Erythroblast (primary cell): ENCODE results near the gene FOLR2.
A peak's percentile ranks its signal among the peaks of the same experiment; 100 is the strongest.

Experiments used
- DNase-seq, 2 experiments: peaks; one replicate each; lab custom pipeline; 2025; lab: John Stamatoyannopoulos, UW
- GATA1 ChIP-seq: IDR thresholded peaks from 2 replicates; pipeline ENCODE4 v1.6.1; 2011; ENCODE audit warnings: low read depth, mild to moderate bottlenecking, control low read depth, low read length, moderate library complexity
- POLR2A ChIP-seq: IDR thresholded peaks from 2 replicates; pipeline ENCODE4 v1.6.1; 2011; ENCODE audit warnings: mild to moderate bottlenecking, low read length

Gene FOLR2

GRCh38 chr11:72222907-72223614 lies 6.5 kb downstream of the FOLR2 start:
- peak; percentile 35 for TF ChIP-seq POLR2A
- TF ChIP-seq GATA1: no peak

GRCh38 chr11:72223615-72224563 lies 7.3 kb downstream of the FOLR2 start:
- no peak for TF ChIP-seq POLR2A
- TF ChIP-seq GATA1: no peak
- DNase-seq: peak; percentile 83 to 86

More at GRCh38 chr11:72222907-72223614, 6.5 kb downstream of the FOLR2 start:
- DNase-seq: peak; percentile 92 to 94

DNA sequence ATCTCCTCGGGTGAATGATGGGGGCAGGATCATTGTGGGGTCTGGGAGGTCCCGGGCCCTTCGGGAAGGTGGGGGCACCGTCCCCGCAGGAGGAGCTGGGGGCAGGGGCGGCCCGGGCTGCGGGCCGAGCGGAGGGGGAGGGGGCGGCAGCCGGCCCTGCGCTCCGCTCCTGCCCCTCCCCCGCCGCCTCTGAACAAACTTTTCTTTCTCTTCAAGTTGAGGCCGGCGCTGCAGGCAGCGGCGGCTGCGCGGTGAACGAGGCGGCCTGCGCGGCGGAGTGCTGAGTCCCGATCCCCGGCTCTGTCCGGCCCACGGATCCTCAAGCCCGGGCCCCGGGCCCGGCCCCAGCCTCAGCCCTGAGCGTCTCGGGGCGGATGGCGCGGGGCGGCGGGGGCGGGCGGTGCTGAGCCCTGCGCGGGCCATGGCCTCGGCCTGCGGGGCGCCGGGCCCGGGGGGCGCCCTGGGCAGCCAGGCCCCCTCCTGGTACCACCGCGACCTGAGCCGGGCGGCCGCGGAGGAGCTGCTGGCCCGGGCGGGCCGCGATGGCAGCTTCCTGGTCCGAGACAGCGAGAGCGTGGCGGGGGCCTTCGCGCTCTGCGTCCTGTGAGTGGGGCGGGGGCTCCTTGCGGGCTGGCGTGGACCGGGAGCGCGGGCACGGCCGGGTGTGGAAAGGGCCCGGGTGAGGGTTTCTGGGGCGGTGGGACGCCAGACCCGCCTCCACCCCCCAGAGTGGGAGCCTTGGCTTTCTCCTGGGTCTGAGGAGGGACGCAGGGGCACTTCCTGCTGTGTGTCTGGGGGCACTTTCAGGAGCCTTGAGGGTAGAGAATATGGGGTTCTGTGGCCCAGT lies 8.2 kb downstream of the FOLR2 start, which contains the start of gene INPPL1:
Gene INPPL1, plus strand, starts transcription at position 204 of the 847 bp plus-strand sequence. Its CDS starts 218 bp downstream, at position 422.
- TF ChIP-seq GATA1: no peak
- no peak for TF ChIP-seq POLR2A
- DNase-seq: peak; percentile 51 to 69

DNA sequence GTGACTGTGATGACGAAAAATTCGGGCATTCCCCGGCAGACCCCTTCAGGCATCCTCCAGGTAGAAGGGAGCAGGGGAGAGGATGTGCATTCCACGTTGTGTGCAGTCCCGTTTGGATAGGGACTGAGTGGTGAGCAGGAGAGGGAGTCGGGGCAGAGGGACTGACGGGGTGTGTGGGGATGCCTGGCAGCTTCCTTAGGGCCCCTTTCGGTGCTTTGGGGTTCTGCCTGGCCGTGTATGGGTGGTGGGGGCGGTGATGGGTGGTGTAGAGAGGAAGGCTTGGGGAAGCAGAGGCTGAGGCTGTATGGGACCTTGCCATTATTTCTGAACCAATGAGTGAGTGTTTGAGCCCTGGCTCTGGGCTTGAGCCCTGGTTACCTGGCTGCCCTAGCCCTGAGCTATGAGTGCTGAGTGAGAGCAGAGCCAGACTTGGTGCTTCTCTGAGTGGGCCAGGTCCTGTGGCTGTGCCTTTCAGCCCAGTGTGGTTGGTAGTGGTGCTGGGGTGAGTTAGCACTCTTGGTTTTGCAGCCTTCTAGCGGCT lies 8.9 kb downstream of the FOLR2 start:
- TF ChIP-seq GATA1 (no peak), POLR2A (no peak)
- peak in 1 of 2 experiments; percentile 33 for DNase-seq

DNA sequence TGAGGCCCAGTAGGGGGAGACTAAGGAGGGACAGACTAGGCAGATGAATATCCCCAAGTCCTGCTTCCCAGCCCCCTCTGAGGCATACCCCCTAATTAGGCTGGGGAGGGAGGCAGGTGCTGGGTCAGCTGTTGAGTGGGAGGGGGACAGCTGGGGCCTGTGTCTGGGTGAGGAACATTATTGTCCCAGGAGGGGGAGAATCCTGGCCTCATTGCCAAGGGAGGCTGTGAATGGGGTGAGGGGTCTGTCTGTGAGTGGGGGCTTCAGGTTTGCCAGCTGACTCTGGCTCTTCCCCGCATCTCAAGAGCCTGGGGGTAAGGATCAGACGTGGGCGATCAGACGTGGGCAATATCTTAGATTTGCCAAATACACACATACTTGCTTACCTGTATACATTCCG lies 10.1 kb downstream of the FOLR2 start:
- no peak for DNase-seq
- no peak for TF ChIP-seq GATA1
- no peak for TF ChIP-seq POLR2A

GRCh38 chr11:72227316-72228228 lies 11.0 kb downstream of the FOLR2 start:
- no peak for DNase-seq

GRCh38 chr11:72228229-72228843 lies 11.7 kb downstream of the FOLR2 start:
- TF ChIP-seq POLR2A (no peak), GATA1 (no peak)
- no peak for DNase-seq

More at GRCh38 chr11:72227316-72228228, 11.0 kb downstream of the FOLR2 start:
- TF ChIP-seq POLR2A (no peak), GATA1 (no peak)

DNA sequence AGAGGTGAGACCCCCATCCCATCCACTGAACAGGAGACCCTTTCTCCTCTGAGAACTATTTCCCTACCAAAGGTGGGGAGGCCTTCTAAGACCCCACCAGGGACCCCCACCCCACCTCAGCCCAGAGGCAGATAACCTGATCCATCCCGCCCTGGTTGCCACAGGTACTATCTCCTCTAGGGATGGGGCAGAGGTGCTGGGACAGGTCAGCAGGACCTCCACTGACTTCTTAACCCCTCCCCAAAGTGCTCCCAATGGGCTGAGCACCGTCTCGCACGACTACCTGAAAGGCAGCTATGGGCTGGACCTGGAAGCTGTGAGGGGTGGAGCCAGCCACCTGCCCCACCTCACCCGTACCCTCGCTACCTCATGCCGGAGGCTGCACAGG lies 12.2 kb downstream of the FOLR2 start:
- no peak for DNase-seq
- TF ChIP-seq POLR2A: no peak
- no peak for TF ChIP-seq GATA1

- DNase-seq: no peak
- TF ChIP-seq GATA1 (no peak), POLR2A (no peak)
These were observed 12.8 kb downstream of the FOLR2 start for GRCh38 chr11:72229336-72229924.

- TF ChIP-seq POLR2A (no peak), GATA1 (no peak)
- no peak for DNase-seq
These were observed 13.6 kb downstream of the FOLR2 start for GRCh38 chr11:72229925-72230763.
